ENCODE data around the gene JARID2. TPM values are rescaled to one million over a fixed set of nuclear protein-coding genes. Genes with fewer than 3 reads are reported as not detected.
"Not testable (repeated sequence)": the region's sequence is repeated elsewhere in the genome, so short reads cannot be mapped to it uniquely, and the experiment has no call there.

JARID2 gene
- total RNA-seq, 2 donors from 2014 or later = 9.1 to 10.7 TPM

- Histone ChIP-seq H3K36me3 (no peaks in the 10 kb centered on the region), H3K4me1 (no peaks in the 10 kb centered on the region), H3K9me3 (no peaks in the 10 kb centered on the region), H3K27me3 (no peaks in the 10 kb centered on the region), H3K27ac (no peak overlapping the region), H3K4me3 (no peak overlapping the region), H3K9ac (ENCODE audit: low read depth in 2 of 2, low read length in 2 of 2) (no peak overlapping the region)
- intact Hi-C loops (cut with DNase I) = no loop called here
- no peak for DNase-seq
- TF ChIP-seq CTCF (IDR thresholded peaks at IDR 0.05) = no peak
These were observed 292.2 kb downstream of the JARID2 start for GRCh38 chr6:15538106-15538505.

- Histone ChIP-seq H3K36me3 (no peaks in the 10 kb centered on the region), H3K27ac (no peak overlapping the region), H3K4me3 (no peak overlapping the region), H3K9me3 (no peaks in the 10 kb centered on the region), H3K9ac (ENCODE audit: low read depth in 2 of 2, low read length in 2 of 2) (no peak overlapping the region), H3K27me3 (no peaks in the 10 kb centered on the region), H3K4me1 (no peaks in the 10 kb centered on the region)
- no peak for DNase-seq
- no peak for TF ChIP-seq CTCF (IDR thresholded peaks at IDR 0.05)
- intact Hi-C loops (cut with DNase I) = no loop called here
These were observed 293.1 kb downstream of the JARID2 start for GRCh38 chr6:15538766-15539495.

GRCh38 chr6:15539722-15540270, 293.9 kb downstream of the JARID2 start:
- H3K4me1 ChIP-seq = no peaks in the 10 kb centered on the region
- intact Hi-C loops (cut with DNase I) = no loop called here
- TF ChIP-seq CTCF (IDR thresholded peaks at IDR 0.05) = no peak
- H3K4me3 ChIP-seq = no peak overlapping the region
- H3K27me3 ChIP-seq = no peaks in the 10 kb centered on the region
- no peak overlapping the region for H3K27ac ChIP-seq
- H3K36me3 ChIP-seq = no peaks in the 10 kb centered on the region
- H3K9me3 ChIP-seq = no peaks in the 10 kb centered on the region
- no peak for DNase-seq
- no peak overlapping the region for H3K9ac ChIP-seq (ENCODE audit: low read depth in 2 of 2, low read length in 2 of 2)

- H3K27me3 ChIP-seq; intact Hi-C loops (cut with DNase I); H3K4me3 ChIP-seq; H3K27ac ChIP-seq; H3K36me3 ChIP-seq; H3K9ac ChIP-seq (ENCODE audit: low read depth in 2 of 2, low read length in 2 of 2); DNase-seq; H3K9me3 ChIP-seq; H3K4me1 ChIP-seq: not testable (repeated sequence)
These were observed 297.6 kb downstream of the JARID2 start for GRCh38 chr6:15543332-15543917.

GRCh38 chr6:15544321-15544900, 298.5 kb downstream of the JARID2 start:
- intact Hi-C loops (cut with DNase I) = no loop called here
- Histone ChIP-seq H3K9me3 (no peaks in the 10 kb centered on the region), H3K27me3 (no peaks in the 10 kb centered on the region), H3K4me3 (no peak overlapping the region), H3K9ac (ENCODE audit: low read depth in 2 of 2, low read length in 2 of 2) (no peak overlapping the region), H3K4me1 (no peaks in the 10 kb centered on the region), H3K36me3 (no peaks in the 10 kb centered on the region), H3K27ac (no peak overlapping the region)
- no peak for TF ChIP-seq CTCF (IDR thresholded peaks at IDR 0.05)
- no peak for DNase-seq

- H3K4me3 ChIP-seq = no peak overlapping the region
- no peak overlapping the region for H3K9ac ChIP-seq (ENCODE audit: low read depth in 2 of 2, low read length in 2 of 2)
These were observed 300.7 kb downstream of the JARID2 start for GRCh38 chr6:15546591-15546990.

More at GRCh38 chr6:15546591-15546990, 300.7 kb downstream of the JARID2 start:
- TF ChIP-seq CTCF (IDR thresholded peaks at IDR 0.05) = no peak
- Histone ChIP-seq H3K27ac (no peak overlapping the region), H3K27me3 (no peaks in the 10 kb centered on the region), H3K36me3 (no peaks in the 10 kb centered on the region), H3K9me3 (no peaks in the 10 kb centered on the region), H3K4me1 (no peaks in the 10 kb centered on the region)
- intact Hi-C loops (cut with DNase I) = no loop called here
- no peak for DNase-seq

Data from colonic mucosa (tissue), 4 donors.